SHP77 (cell line): ENCODE measurements around the gene ADD3.
"Not testable (repeated sequence)": the region's sequence is repeated elsewhere in the genome, so short reads cannot be mapped to it uniquely, and the experiment has no call there.

Source experiments
- DNase-seq, 2 experiments: peaks; one replicate each; lab custom pipeline; 2025; lab: John Stamatoyannopoulos, UW

Gene ADD3

GRCh38 chr10:110103921-110104461 is 96.2 kb downstream of the ADD3 start:
- no peak for DNase-seq

- DNase-seq, result no peak
Observed at GRCh38 chr10:110105873-110106272, 98.1 kb downstream of the ADD3 start.

GRCh38 chr10:110107430-110107829 is 99.6 kb downstream of the ADD3 start:
- DNase-seq, result no peak

GRCh38 chr10:110107887-110108286 is 100.1 kb downstream of the ADD3 start:
- DNase-seq, result no peak

- DNase-seq, result no peak
Observed at GRCh38 chr10:110109511-110109910, 101.7 kb downstream of the ADD3 start.

- no peak for DNase-seq
Observed at GRCh38 chr10:110110338-110110737, 102.6 kb downstream of the ADD3 start.

GRCh38 chr10:110113670-110114337 is 106.0 kb downstream of the ADD3 start:
- DNase-seq, result no peak

GRCh38 chr10:110114668-110115067 is 106.9 kb downstream of the ADD3 start:
- DNase-seq, result not testable (repeated sequence)

- no peak for DNase-seq
Observed at GRCh38 chr10:110115784-110116520, 108.2 kb downstream of the ADD3 start.

GRCh38 chr10:110118891-110119621 is 111.3 kb downstream of the ADD3 start:
- no peak for DNase-seq

- DNase-seq, result no peak
Observed at GRCh38 chr10:110123594-110123993, 115.8 kb downstream of the ADD3 start.

- DNase-seq, result no peak
Observed at GRCh38 chr10:110129490-110129889, 121.7 kb downstream of the ADD3 start.

- no peak for DNase-seq
Observed at GRCh38 chr10:110134917-110135316, 127.1 kb downstream of the ADD3 start.

- not testable (repeated sequence) for DNase-seq
Observed at GRCh38 chr10:110135836-110136235, 128.1 kb downstream of the ADD3 start.

GRCh38 chr10:110137142-110137545 is 129.4 kb downstream of the ADD3 start:
- DNase-seq, result peak; percentile 40 to 51

- DNase-seq, result peak; percentile 53 to 54
Observed at GRCh38 chr10:110138197-110138812, 130.5 kb downstream of the ADD3 start.

- no peak for DNase-seq
Observed at GRCh38 chr10:110141185-110141584, 133.4 kb downstream of the ADD3 start.

- DNase-seq, result peak in 1 of 2 experiments; percentile 6
Observed at GRCh38 chr10:110141871-110142635, 134.3 kb downstream of the ADD3 start.

- no peak for DNase-seq
Observed at GRCh38 chr10:110142965-110143364, 135.2 kb downstream of the ADD3 start.

GRCh38 chr10:110144507-110144906 is 136.7 kb downstream of the ADD3 start:
- no peak for DNase-seq

- DNase-seq, result no peak
Observed at GRCh38 chr10:110147961-110148360, 140.2 kb downstream of the ADD3 start.
